Breast epithelium (tissue), 3 donors: Measurements from ENCODE around the gene PTPRZ1.

Experiments
- POLR2A ChIP-seq: fragments of 450-650 bp; IDR thresholded peaks from one replicate; pipeline ENCODE4 v1.6.1; 2016; ENCODE audit warnings: antibody characterized with exemption, mild to moderate bottlenecking, moderate library complexity
- TF ChIP-seq, protein P1 (sequence below), 3 donors: fragments of 450-650 bp; IDR thresholded peaks; one replicate each; pipeline ENCODE4 v1.5.1; 2016 to 2017; ENCODE audit warnings: antibody characterized with exemption in 3 of 3, mild to moderate bottlenecking in 3 of 3, moderate library complexity in 3 of 3

DNA sequence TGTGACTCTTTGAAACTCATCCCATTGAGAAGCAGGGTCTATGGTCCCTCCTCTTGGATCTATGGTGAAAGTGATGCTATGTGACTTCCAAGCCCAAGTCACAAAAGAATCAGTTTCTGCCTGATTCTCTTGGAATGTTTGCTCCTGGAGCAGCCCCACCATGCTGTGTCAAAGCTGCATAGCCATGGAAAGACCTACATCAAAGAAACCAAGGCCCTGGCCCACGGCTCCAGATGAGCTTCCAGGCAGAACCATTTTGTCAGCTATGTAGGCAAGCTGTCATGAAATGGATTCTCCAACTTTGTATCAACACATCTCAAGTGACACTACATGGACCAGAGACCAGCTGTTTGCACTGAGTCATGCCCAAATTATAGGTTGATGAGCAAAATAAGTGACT lies 194.1 kb downstream of the PTPRZ1 start:
- TF ChIP-seq, protein P1, sequence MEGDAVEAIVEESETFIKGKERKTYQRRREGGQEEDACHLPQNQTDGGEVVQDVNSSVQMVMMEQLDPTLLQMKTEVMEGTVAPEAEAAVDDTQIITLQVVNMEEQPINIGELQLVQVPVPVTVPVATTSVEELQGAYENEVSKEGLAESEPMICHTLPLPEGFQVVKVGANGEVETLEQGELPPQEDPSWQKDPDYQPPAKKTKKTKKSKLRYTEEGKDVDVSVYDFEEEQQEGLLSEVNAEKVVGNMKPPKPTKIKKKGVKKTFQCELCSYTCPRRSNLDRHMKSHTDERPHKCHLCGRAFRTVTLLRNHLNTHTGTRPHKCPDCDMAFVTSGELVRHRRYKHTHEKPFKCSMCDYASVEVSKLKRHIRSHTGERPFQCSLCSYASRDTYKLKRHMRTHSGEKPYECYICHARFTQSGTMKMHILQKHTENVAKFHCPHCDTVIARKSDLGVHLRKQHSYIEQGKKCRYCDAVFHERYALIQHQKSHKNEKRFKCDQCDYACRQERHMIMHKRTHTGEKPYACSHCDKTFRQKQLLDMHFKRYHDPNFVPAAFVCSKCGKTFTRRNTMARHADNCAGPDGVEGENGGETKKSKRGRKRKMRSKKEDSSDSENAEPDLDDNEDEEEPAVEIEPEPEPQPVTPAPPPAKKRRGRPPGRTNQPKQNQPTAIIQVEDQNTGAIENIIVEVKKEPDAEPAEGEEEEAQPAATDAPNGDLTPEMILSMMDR (IDR thresholded peaks at IDR 0.05): no peak
- TF ChIP-seq POLR2A: no peak
